AG04450 (cell line): ENCODE results near the gene FHL3. TPM values are rescaled to one million over a fixed set of nuclear protein-coding genes. Genes with fewer than 3 reads are reported as not detected.

Source experiments
- CTCF ChIA-PET: fragments of 300-600, 350-600 bp; formaldehyde crosslinking; extraction: SDS; loops from one replicate; lab custom pipeline; 2022; ENCODE audit warnings: antibody characterized with exemption, inconsistent platforms; lab: Charles Lee
- POLR2A ChIA-PET: fragments of 350-600 bp; formaldehyde crosslinking; extraction: SDS; loops from one replicate; lab custom pipeline; 2021; ENCODE audit warnings: antibody characterized with exemption, inconsistent platforms; lab: Yijun Ruan, JAX
- DNase-seq: peaks from one replicate; pipeline ENCODE4 v3.0.0-alpha.2; 2011; ENCODE audit warnings: low read depth, low spot score
- H3K27ac ChIP-seq: one replicate; pipeline ENCODE4 v1.5.1; 2012; ENCODE audit warnings: low read depth, low read length, control low read depth
- H3K27me3 ChIP-seq: one replicate; pipeline ENCODE4 v1.6.0; 2012; ENCODE audit warnings: low read length; ENCODE audit not compliant: control insufficient read depth, insufficient read depth
- H3K4me3 ChIP-seq: 2 replicates; pipeline ENCODE4 v1.5.1; 2011; ENCODE audit warnings: mild to moderate bottlenecking, low read depth, low read length, control low read depth
- H3K9me3 ChIP-seq: 2 replicates; pipeline ENCODE4 v1.5.1; 2012; ENCODE audit warnings: low read length; ENCODE audit not compliant: control insufficient read depth, insufficient read depth
- polyA plus RNA-seq: library from polyadenylated mRNA; depleted of rRNA; stranded (reverse); fragments of >200 nt; gene quantifications from 2 replicates; pipeline ENCODE4 v1.2.3, GENCODE V29; 2011
- TF ChIP-seq, protein P1 (sequence below): IDR thresholded peaks from 2 replicates; pipeline ENCODE4 v1.5.1; 2011; ENCODE audit warnings: low read depth, low read length, control low read depth, inconsistent platforms

Gene FHL3
- polyA plus RNA-seq, 1 experiment: 10.0 TPM

GRCh38 chr1:38020396-38020795 is 15.1 kb upstream of the FHL3 start:
- H3K27ac ChIP-seq: no peak overlapping the region
- no peaks in the 10 kb centered on the region for H3K9me3 ChIP-seq
- POLR2A ChIA-PET: interaction anchor here (0.6 to 1.4 kb wide), 6 partner anchors 9 to 1535 kb away, joined by 3 to 7 read pairs (median 4); partner anchors contain the start of gene MYCBP
- DNase-seq: no peak
- no peak overlapping the region for H3K4me3 ChIP-seq
- TF ChIP-seq, protein P1, sequence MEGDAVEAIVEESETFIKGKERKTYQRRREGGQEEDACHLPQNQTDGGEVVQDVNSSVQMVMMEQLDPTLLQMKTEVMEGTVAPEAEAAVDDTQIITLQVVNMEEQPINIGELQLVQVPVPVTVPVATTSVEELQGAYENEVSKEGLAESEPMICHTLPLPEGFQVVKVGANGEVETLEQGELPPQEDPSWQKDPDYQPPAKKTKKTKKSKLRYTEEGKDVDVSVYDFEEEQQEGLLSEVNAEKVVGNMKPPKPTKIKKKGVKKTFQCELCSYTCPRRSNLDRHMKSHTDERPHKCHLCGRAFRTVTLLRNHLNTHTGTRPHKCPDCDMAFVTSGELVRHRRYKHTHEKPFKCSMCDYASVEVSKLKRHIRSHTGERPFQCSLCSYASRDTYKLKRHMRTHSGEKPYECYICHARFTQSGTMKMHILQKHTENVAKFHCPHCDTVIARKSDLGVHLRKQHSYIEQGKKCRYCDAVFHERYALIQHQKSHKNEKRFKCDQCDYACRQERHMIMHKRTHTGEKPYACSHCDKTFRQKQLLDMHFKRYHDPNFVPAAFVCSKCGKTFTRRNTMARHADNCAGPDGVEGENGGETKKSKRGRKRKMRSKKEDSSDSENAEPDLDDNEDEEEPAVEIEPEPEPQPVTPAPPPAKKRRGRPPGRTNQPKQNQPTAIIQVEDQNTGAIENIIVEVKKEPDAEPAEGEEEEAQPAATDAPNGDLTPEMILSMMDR: no peak
- CTCF ChIA-PET: interaction anchor here (0.9 to 18.7 kb wide), 4 partner anchors 8 to 49 kb away, joined by 3 to 179 read pairs (median 21); partner anchors contain the start of gene SF3A3
- no peaks in the 10 kb centered on the region for H3K27me3 ChIP-seq

- H3K9me3 ChIP-seq: no peaks in the 10 kb centered on the region
- H3K27ac ChIP-seq: no peak overlapping the region
- no peaks in the 10 kb centered on the region for H3K27me3 ChIP-seq
- ChIA-PET POLR2A (interaction anchor here (0.5 to 1.4 kb wide), 3 partner anchors 11 to 26 kb away, joined by 3 to 5 read pairs (median 3); no protein-coding TSS in a partner anchor), CTCF (interaction anchor here (0.6 to 18.7 kb wide), 15 partner anchors 9 to 816 kb away, joined by 3 to 179 read pairs (median 3); partner anchors contain the start of gene SF3A3)
- TF ChIP-seq, protein P1: peak; percentile 73
- no peak for DNase-seq
- no peak overlapping the region for H3K4me3 ChIP-seq
Observed at GRCh38 chr1:38018864-38019343, 13.6 kb upstream of the FHL3 start.

DNA sequence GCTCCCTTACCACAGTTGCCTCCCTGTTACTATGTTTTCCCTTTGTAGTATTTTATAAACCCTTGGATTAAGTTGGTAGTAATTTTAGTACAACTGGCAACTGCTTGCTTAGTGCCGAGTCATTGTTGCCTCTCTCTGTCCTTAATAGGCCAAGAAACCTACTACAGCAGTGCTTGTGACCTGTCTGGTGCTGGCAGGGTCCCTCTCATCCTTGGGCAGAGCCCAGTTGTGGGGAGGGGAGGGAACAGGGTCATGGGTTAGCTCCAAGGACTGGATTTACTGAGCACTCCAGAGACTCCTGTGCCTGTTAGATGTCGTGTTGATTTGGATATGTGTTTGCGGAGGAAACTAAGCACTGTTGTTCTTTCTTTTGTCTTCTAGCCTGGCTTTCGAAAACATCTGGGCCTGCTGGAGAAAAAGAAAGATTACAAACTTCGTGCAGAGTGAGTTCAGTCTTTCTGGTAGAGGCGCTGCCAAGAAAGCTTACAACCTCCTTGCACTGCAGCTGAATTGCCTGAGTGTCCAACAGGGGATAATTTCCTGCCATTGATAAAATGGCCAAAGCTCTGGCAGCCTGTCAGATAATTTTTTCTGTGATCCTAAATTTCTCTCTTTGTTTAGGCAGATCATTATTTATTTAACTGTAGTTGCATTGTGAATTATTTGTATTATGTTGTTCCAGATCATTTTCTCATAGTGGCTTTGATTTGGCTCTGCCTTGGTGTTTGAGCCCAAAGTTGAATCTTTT is 10.8 kb upstream of the FHL3 start:
- ChIA-PET CTCF (interaction anchor here (18.7 kb wide), 1 partner anchor 24 kb away, joined by 179 read pairs; the partner anchor contains the start of gene SF3A3), POLR2A (interaction anchor here (1.0 kb wide), 1 partner anchor 16 kb away, joined by 3 read pairs; no protein-coding TSS in a partner anchor)
- no peaks in the 10 kb centered on the region for H3K27me3 ChIP-seq
- peaks cover 4% of the 10 kb centered on the region; the same call in 1 of the 2 replicates for H3K9me3 ChIP-seq
- DNase-seq: no peak
- H3K4me3 ChIP-seq: 0 out of 2 replicates have a peak overlapping the region, but pooled peaks have one; percentile 5
- TF ChIP-seq, protein P1: no peak
- H3K27ac ChIP-seq: peak overlapping the region; percentile 83

DNA sequence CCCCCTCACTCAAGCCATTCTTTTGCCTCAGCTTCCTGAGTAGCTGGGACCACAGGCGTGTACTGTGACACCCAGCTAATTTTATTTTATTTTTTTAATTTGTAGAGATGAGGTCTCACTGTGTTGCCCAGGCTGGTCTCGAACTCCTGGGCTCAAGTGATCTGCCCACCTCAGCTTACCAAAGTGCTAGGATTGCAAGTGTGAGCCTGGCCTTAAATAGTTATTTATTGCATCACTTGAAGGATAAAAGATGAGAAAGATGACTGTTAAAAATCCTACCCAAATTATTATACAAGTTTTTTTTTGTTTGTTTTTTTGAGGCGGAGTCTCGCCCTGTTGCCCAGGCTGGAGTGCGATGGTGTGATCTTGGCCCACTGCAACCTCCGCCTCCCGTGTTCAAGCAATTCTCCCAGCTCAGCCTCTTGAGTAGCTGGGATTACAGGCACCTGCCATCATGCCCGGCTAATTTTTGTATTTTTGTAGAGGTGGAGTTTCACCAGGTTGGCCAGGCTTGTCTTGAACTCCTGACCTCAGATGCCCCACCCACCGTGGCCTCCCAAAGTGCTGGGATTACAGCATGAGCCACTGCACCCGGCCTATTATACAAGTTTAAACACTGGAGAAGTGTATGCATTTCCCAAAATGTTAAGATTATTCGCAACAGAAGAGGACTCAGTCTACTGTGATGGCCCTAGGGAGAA is 9.6 kb upstream of the FHL3 start:
- CTCF ChIA-PET: interaction anchor here (0.6 to 18.7 kb wide), 3 partner anchors 23 to 831 kb away, joined by 3 to 179 read pairs (median 3); partner anchors contain the start of gene SF3A3
- H3K27ac ChIP-seq: no peak overlapping the region

More for the DNA sequence above, 9.6 kb upstream of the FHL3 start:
- Histone ChIP-seq H3K27me3 (no peaks in the 10 kb centered on the region), H3K9me3 (peaks cover 4% of the 10 kb centered on the region; the same call in 1 of the 2 replicates), H3K4me3 (no peak overlapping the region)
- TF ChIP-seq, protein P1: no peak
- POLR2A ChIA-PET: interaction anchor here (0.6 to 1.0 kb wide), 3 partner anchors 13 to 65 kb away, joined by 3 to 4 read pairs (median 3); no protein-coding TSS in a partner anchor
- no peak for DNase-seq
